Fibroblast of mammary gland (primary cell): Measurements from ENCODE around the gene EDNRB.

Source experiments
- DNase-seq: peaks from one replicate; pipeline ENCODE4 v3.0.0-alpha.2; 2010; ENCODE audit warnings: low read depth
- H3K4me3 ChIP-seq: 2 replicates; pipeline ENCODE4 v1.5.1; 2011; ENCODE audit warnings: low read depth, mild to moderate bottlenecking, low read length, moderate library complexity; ENCODE audit not compliant: control insufficient read depth
- CTCF ChIP-seq: conservative IDR thresholded peaks from 2 replicates; pipeline ENCODE4 v1.5.1; 2011; ENCODE audit warnings: low read depth, low read length, inconsistent platforms; ENCODE audit not compliant: control insufficient read depth, insufficient read depth

The EDNRB gene

DNA sequence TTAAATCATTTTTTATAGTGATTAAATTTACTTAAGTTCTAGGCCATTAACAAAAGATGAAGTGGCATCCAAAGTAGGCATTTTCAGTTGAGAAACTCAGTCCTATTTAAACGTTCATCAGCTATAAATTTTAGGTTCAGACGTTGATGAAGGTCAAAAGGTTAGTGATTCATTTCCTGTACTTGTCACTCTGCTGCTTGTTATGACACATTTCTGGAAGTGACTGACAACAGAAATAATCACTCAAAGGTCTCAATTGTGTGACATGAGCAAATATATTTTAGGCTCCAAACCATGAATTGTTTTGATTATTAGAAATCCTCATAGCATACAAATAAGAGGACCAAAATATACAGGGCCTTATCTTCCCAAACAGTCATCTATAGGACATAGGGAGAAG, 10.3 kb upstream of the EDNRB start:
- no peak overlapping the region for H3K4me3 ChIP-seq
- DNase-seq, result peak; percentile 31
- no peak for TF ChIP-seq CTCF

- no peak for DNase-seq
- no peak overlapping the region for H3K4me3 ChIP-seq
- TF ChIP-seq CTCF, result no peak
Measured at GRCh38 chr13:77925616-77926015, 7.0 kb upstream of the EDNRB start.

GRCh38 chr13:77919921-77920294, 1.3 kb upstream of the EDNRB start:
- H3K4me3 ChIP-seq, result peak overlapping the region; percentile 62
- TF ChIP-seq CTCF, result no peak
- no peak for DNase-seq

DNA sequence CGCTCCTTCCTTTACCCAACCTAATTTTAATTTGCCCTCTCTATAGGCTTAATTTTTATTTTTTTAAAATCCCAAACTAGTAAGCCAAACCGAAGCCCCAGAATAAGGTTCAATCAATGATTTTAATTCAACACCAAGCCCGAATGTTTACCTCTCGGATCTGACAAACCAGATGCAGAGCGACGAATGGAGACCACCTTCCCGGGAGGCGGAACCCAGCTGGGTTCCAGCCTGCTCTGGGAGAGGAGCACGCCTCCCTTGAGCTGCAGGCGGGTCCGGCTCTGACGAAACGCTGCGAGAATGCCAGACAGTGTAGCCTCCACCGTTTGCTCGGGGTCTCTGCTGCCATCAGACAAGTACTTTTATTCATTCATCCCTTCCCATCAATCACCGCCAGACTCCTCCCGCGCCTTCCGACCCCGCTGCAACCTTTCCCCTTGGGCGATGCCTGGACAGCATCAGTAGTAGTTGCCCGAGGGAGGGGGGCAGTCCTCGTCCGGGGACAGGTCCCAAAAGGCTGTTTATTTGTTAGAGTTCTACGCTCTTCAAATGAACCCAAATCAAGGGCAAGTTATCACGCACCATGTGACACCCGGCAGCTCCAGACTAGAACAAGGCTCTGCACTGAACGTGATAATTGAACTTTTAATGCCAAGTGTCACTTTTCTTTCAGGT, 752 bp upstream of the EDNRB start:
- peak overlapping the region; percentile 62 for H3K4me3 ChIP-seq
- TF ChIP-seq CTCF, result no peak
- peak; percentile 48 for DNase-seq

DNA sequence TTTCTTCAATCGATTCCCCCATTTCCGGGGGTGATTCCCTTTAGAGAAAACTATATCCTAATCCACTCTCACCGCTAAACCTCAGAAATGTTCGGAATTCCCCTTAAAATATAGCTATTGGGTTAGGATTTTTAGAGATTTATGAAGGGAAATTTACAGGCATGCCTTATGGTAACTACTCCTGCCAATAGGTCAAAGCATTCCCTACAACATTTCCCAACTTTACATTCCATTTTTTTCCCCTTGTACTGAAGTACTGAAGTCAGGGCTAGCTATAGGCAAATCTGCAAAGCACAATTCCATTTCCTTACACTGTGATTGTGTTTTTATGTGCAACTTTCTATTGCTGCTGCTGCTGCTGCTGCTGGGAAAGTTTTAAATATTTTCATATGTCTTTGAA, 2.1 kb downstream of the EDNRB start:
- peak overlapping the region; percentile 62 for H3K4me3 ChIP-seq
- DNase-seq, result peak; percentile 37
- TF ChIP-seq CTCF, result no peak

GRCh38 chr13:77915686-77916085, 2.9 kb downstream of the EDNRB start:
- H3K4me3 ChIP-seq, result no peak overlapping the region
- peak; percentile 58 for DNase-seq
- no peak for TF ChIP-seq CTCF

- TF ChIP-seq CTCF, result no peak
- no peak for DNase-seq
- no peak overlapping the region for H3K4me3 ChIP-seq
Measured at GRCh38 chr13:77913003-77913402, 5.6 kb downstream of the EDNRB start.
